ENCODE data around the gene PFKP.

PFKP gene

DNA sequence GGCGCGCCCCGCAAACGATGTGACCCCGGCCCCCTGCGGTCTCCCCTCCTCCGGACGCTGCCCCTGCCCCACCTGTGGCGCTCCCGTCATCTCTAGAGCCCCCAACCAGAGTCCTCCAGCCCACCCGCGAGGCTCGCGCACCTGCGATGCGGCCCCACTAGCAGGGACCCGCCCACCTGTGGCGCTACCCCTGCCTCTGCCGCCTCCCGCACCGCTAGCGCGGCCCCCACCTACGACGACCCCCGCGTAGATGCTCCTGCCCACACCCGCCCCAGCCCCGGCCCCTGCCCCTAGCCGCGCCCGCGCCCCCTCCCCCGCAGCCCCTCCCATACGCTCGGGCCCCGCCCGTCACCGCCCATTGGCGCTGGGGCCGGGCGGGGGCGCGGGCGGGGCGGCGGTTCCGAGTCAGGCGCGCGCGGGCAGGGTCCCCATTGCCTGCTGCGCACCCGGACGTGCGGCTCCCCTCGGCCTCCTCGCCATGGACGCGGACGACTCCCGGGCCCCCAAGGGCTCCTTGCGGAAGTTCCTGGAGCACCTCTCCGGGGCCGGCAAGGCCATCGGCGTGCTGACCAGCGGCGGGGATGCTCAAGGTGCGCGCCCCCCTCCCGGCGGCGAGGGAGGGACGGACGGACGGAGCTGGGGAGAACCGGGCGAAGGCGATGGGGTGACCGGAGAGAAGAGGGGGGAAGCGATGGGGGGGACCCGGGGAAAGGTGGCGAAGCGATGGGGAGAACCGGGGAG, at the start of gene PFKP:
TSS of gene PFKP (plus strand) at position 431 of the 741 bp plus-strand sequence. CDS start at position 479, 48 bp downstream.
- H3K4me2 ChIP-seq (ENCODE audit: low read depth, low read length): no peak within 1 kb of the TSS
- no peaks in the 10 kb centered on the region for H3K36me3 ChIP-seq (replicated peaks; ENCODE audit: insufficient read depth, low read length)
- no peak for TF ChIP-seq EZH2 (optimal IDR thresholded peaks at IDR 0.05; ENCODE audit: low read depth, low read length)
- TF ChIP-seq, protein P1, sequence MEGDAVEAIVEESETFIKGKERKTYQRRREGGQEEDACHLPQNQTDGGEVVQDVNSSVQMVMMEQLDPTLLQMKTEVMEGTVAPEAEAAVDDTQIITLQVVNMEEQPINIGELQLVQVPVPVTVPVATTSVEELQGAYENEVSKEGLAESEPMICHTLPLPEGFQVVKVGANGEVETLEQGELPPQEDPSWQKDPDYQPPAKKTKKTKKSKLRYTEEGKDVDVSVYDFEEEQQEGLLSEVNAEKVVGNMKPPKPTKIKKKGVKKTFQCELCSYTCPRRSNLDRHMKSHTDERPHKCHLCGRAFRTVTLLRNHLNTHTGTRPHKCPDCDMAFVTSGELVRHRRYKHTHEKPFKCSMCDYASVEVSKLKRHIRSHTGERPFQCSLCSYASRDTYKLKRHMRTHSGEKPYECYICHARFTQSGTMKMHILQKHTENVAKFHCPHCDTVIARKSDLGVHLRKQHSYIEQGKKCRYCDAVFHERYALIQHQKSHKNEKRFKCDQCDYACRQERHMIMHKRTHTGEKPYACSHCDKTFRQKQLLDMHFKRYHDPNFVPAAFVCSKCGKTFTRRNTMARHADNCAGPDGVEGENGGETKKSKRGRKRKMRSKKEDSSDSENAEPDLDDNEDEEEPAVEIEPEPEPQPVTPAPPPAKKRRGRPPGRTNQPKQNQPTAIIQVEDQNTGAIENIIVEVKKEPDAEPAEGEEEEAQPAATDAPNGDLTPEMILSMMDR (IDR thresholded peaks at IDR 0.05; ENCODE audit: low read length): no peak
- TF ChIP-seq EZH2phosphoT487 (IDR thresholded peaks at IDR 0.05; ENCODE audit: low read length): no peak
- DNase-seq: no peak
- H3K4me3 ChIP-seq (ENCODE audit: low read length): no peak within 1 kb of the TSS
- no peaks in the 10 kb centered on the region for H3K27me3 ChIP-seq (replicated peaks; ENCODE audit: insufficient read depth, low read length)
- no peaks in the 10 kb centered on the region for H3K4me1 ChIP-seq (ENCODE audit: low read length)
- H3K9ac ChIP-seq (ENCODE audit: low read length): no peak within 1 kb of the TSS
- no peaks in the 10 kb centered on the region for H3K79me2 ChIP-seq (ENCODE audit: low read length)
- no peaks in the 10 kb centered on the region for H3F3A ChIP-seq (ENCODE audit: insufficient read depth, low read length)
- no peaks in the 10 kb centered on the region for H3K9me2 ChIP-seq (replicated peaks; ENCODE audit: insufficient read depth, low read length)
- no peak within 1 kb of the TSS for H3K27ac ChIP-seq (ENCODE audit: low read length)
- H3K9me3 ChIP-seq (replicated peaks; ENCODE audit: insufficient read depth, low read length): no peaks in the 10 kb centered on the region
- no peaks in the 10 kb centered on the region for H4K20me1 ChIP-seq (ENCODE audit: insufficient read depth, low read length)
- H2AFZ ChIP-seq (ENCODE audit: low read length): no peak within 1 kb of the TSS

DNA sequence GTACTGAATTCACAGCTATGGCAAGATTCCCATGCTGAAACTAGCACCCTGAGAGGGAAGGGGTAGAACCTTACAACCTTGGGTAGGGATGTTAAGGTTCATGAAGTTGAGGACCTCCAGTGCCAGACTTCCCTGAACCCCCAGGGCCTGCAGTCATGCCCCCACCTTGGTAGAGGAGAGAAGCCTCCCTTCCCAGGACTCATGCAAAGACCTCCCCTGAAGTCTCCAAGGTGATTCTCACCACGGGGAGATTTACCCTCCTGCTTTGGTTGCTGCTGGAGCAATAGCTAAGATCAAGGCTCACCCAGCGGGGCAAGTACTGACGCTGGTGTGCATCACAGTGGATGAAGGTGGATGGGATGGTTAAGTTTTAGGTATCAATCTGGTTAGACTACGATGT, 49.1 kb upstream of the PFKP start:
- Histone ChIP-seq H3F3A (ENCODE audit: insufficient read depth, low read length) (no peaks in the 10 kb centered on the region), H4K20me1 (ENCODE audit: insufficient read depth, low read length) (no peaks in the 10 kb centered on the region), H3K27ac (ENCODE audit: low read length) (no peak overlapping the region), H2AFZ (ENCODE audit: low read length) (no peak overlapping the region), H3K27me3 (replicated peaks; ENCODE audit: insufficient read depth, low read length) (no peaks in the 10 kb centered on the region), H3K4me3 (ENCODE audit: low read length) (no peak overlapping the region), H3K79me2 (ENCODE audit: low read length) (no peaks in the 10 kb centered on the region), H3K4me2 (ENCODE audit: low read depth, low read length) (no peak overlapping the region), H3K9me3 (replicated peaks; ENCODE audit: insufficient read depth, low read length) (no peaks in the 10 kb centered on the region), H3K9ac (ENCODE audit: low read length) (no peak overlapping the region), H3K36me3 (replicated peaks; ENCODE audit: insufficient read depth, low read length) (no peaks in the 10 kb centered on the region), H3K9me2 (replicated peaks; ENCODE audit: insufficient read depth, low read length) (no peaks in the 10 kb centered on the region), H3K4me1 (ENCODE audit: low read length) (no peaks in the 10 kb centered on the region)
- TF ChIP-seq EZH2phosphoT487 (IDR thresholded peaks at IDR 0.05; ENCODE audit: low read length): no peak
- TF ChIP-seq, protein P1 (IDR thresholded peaks at IDR 0.05; ENCODE audit: low read length): no peak
- no peak for TF ChIP-seq EZH2 (optimal IDR thresholded peaks at IDR 0.05; ENCODE audit: low read depth, low read length)
- DNase-seq: no peak

DNA sequence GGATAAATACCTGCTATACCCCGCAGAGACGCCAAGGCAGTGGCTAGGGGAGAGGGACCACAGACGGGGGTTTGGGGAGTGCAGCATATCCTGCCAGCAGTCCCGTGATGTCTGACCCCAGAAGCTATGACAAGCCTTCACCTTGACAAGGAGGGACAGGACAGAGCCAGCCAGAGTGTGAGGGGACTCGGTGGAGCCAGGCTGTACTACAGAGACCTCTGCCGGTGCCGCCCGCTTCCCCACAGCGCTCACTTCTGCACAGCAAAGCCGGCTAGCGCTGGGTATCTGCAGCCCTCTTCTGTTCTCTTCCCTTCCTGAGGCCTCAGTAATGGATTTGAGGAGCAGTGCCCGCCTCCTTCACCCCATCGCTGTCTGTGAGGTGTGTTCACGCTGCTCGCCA, 47.0 kb upstream of the PFKP start:
- H3K4me1 ChIP-seq (ENCODE audit: low read length): no peaks in the 10 kb centered on the region
- H3K36me3 ChIP-seq (replicated peaks; ENCODE audit: insufficient read depth, low read length): no peaks in the 10 kb centered on the region
- H3K4me3 ChIP-seq (ENCODE audit: low read length): no peak overlapping the region
- H2AFZ ChIP-seq (ENCODE audit: low read length): no peak overlapping the region
- H3F3A ChIP-seq (ENCODE audit: insufficient read depth, low read length): no peaks in the 10 kb centered on the region
- H3K27ac ChIP-seq (ENCODE audit: low read length): no peak overlapping the region
- TF ChIP-seq EZH2phosphoT487 (IDR thresholded peaks at IDR 0.05; ENCODE audit: low read length): no peak
- TF ChIP-seq, protein P1 (IDR thresholded peaks at IDR 0.05; ENCODE audit: low read length): no peak
- no peak for TF ChIP-seq EZH2 (optimal IDR thresholded peaks at IDR 0.05; ENCODE audit: low read depth, low read length)
- H3K9me3 ChIP-seq (replicated peaks; ENCODE audit: insufficient read depth, low read length): no peaks in the 10 kb centered on the region
- no peak overlapping the region for H3K4me2 ChIP-seq (ENCODE audit: low read depth, low read length)
- no peaks in the 10 kb centered on the region for H3K79me2 ChIP-seq (ENCODE audit: low read length)
- H4K20me1 ChIP-seq (ENCODE audit: insufficient read depth, low read length): no peaks in the 10 kb centered on the region
- H3K9me2 ChIP-seq (replicated peaks; ENCODE audit: insufficient read depth, low read length): no peaks in the 10 kb centered on the region
- DNase-seq: no peak
- H3K27me3 ChIP-seq (replicated peaks; ENCODE audit: insufficient read depth, low read length): no peaks in the 10 kb centered on the region
- no peak overlapping the region for H3K9ac ChIP-seq (ENCODE audit: low read length)

Measured in MM.1S (cell line).